ENCODE data around the gene SOWAHA.

Gene SOWAHA

GRCh38 chr5:132810605-132811004, 2.5 kb upstream of the SOWAHA start:
- no peak for DNase-seq

GRCh38 chr5:132812123-132812765, 858 bp upstream of the SOWAHA start:
- no peak for DNase-seq

- DNase-seq, result no peak
Observed at GRCh38 chr5:132813599-132814502, 749 bp downstream of the SOWAHA start.

- no peak for DNase-seq
Observed at GRCh38 chr5:132814503-132815294, 1.6 kb downstream of the SOWAHA start.

- DNase-seq, result no peak
Observed at GRCh38 chr5:132815454-132815853, 2.4 kb downstream of the SOWAHA start.

GRCh38 chr5:132816083-132816482, 3.0 kb downstream of the SOWAHA start:
- no peak for DNase-seq

GRCh38 chr5:132816554-132816953, 3.5 kb downstream of the SOWAHA start:
- DNase-seq, result no peak

- no peak for DNase-seq
Observed at GRCh38 chr5:132817011-132817410, 3.9 kb downstream of the SOWAHA start.

GRCh38 chr5:132819468-132819867, 6.4 kb downstream of the SOWAHA start:
- no peak for DNase-seq

- peak; percentile 61 to 80 for DNase-seq
Observed at GRCh38 chr5:132820162-132820754, 7.2 kb downstream of the SOWAHA start.

GRCh38 chr5:132821350-132821749, 8.2 kb downstream of the SOWAHA start:
- no peak for DNase-seq

GRCh38 chr5:132821791-132822190, 8.7 kb downstream of the SOWAHA start:
- DNase-seq, result no peak

- DNase-seq, result no peak
Observed at GRCh38 chr5:132822650-132823480, 9.8 kb downstream of the SOWAHA start.

- DNase-seq, result no peak
Observed at GRCh38 chr5:132823481-132824050, 10.5 kb downstream of the SOWAHA start.

GRCh38 chr5:132824426-132824825, 11.3 kb downstream of the SOWAHA start:
- no peak for DNase-seq

GRCh38 chr5:132825033-132825833, 12.1 kb downstream of the SOWAHA start:
- DNase-seq, result no peak

- DNase-seq, result no peak
Observed at GRCh38 chr5:132825834-132826391, 12.8 kb downstream of the SOWAHA start.

- DNase-seq, result no peak
Observed at GRCh38 chr5:132826424-132827082, 13.5 kb downstream of the SOWAHA start.

GRCh38 chr5:132827943-132828673, 15.0 kb downstream of the SOWAHA start:
- DNase-seq, result no peak
